AG04449 (cell line): ENCODE data around the gene RALGPS1.

Experiments used
- CTCF ChIA-PET: fragments of 350-600 bp; formaldehyde crosslinking; extraction: SDS; loops from one replicate; lab custom pipeline; 2021; ENCODE audit warnings: antibody characterized with exemption; lab: Yijun Ruan, JAX
- POLR2A ChIA-PET: fragments of 400-600, 350-600 bp; formaldehyde crosslinking; extraction: SDS; loops from one replicate; lab custom pipeline; 2020; ENCODE audit warnings: antibody characterized with exemption, inconsistent platforms; lab: Yijun Ruan, JAX
- DNase-seq: peaks from one replicate; pipeline ENCODE4 v3.0.0-alpha.2; 2010; ENCODE audit warnings: low read depth, low spot score
- H3K4me3 ChIP-seq: 2 replicates; pipeline ENCODE4 v1.5.1; 2011; ENCODE audit warnings: low read depth, mild to moderate bottlenecking, control low read depth, low read length
- CTCF ChIP-seq: IDR thresholded peaks from one replicate; pipeline ENCODE4 v1.5.1; 2011; ENCODE audit warnings: mild to moderate bottlenecking, moderate library complexity, low read length, control low read depth, inconsistent platforms; ENCODE audit not compliant: insufficient read depth; ENCODE audit errors: missing control alignments

RALGPS1 gene

GRCh38 chr9:127244609-127245601, 330.3 kb downstream of the RALGPS1 start:
- ChIA-PET POLR2A (interaction anchor here (1.0 kb wide), 1 partner anchor 13 kb away, joined by 3 read pairs; no protein-coding TSS in a partner anchor), CTCF (interaction anchor here (0.7 to 1.8 kb wide), 4 partner anchors 18 to 304 kb away, joined by 3 to 6 read pairs (median 4); no protein-coding TSS in a partner anchor)
- peak; percentile 57 for DNase-seq
- TF ChIP-seq CTCF, result no peak
- peak overlapping the region; percentile 94 for H3K4me3 ChIP-seq

GRCh38 chr9:127245637-127246164, 331.1 kb downstream of the RALGPS1 start:
- POLR2A ChIA-PET, result interaction anchor here (1.0 kb wide), 1 partner anchor 14 kb away, joined by 3 read pairs; no protein-coding TSS in a partner anchor
- DNase-seq, result no peak
- CTCF ChIA-PET, result interaction anchor here (1.8 kb wide), 1 partner anchor 305 kb away, joined by 6 read pairs; no protein-coding TSS in a partner anchor
- no peak for TF ChIP-seq CTCF
- H3K4me3 ChIP-seq, result peak overlapping the region; percentile 94

- TF ChIP-seq CTCF, result no peak
- no peak for DNase-seq
- POLR2A ChIA-PET, result no interaction called here
- H3K4me3 ChIP-seq, result no peak overlapping the region
- CTCF ChIA-PET, result no interaction called here
Measured at GRCh38 chr9:127248241-127248640, 333.7 kb downstream of the RALGPS1 start.

- POLR2A ChIA-PET, result no interaction called here
- no peak for TF ChIP-seq CTCF
- DNase-seq, result no peak
- no peak overlapping the region for H3K4me3 ChIP-seq
- CTCF ChIA-PET, result no interaction called here
Measured at GRCh38 chr9:127249877-127250276, 335.3 kb downstream of the RALGPS1 start.

- CTCF ChIA-PET, result interaction anchor here (1.8 kb wide), 1 partner anchor 33 kb away, joined by 5 read pairs; no protein-coding TSS in a partner anchor
- POLR2A ChIA-PET, result no interaction called here
- no peak for DNase-seq
- H3K4me3 ChIP-seq, result no peak overlapping the region
- no peak for TF ChIP-seq CTCF
Measured at GRCh38 chr9:127250896-127251391, 336.4 kb downstream of the RALGPS1 start.
